IMR-90 (cell line): ENCODE data around the gene FANCL.
"Not testable (repeated sequence)": the region's sequence is repeated elsewhere in the genome, so short reads cannot be mapped to it uniquely, and the experiment has no call there.

Experiments used
- CEBPB ChIP-seq: IDR thresholded peaks from 2 replicates; pipeline ENCODE4 v1.6.1; 2012; ENCODE audit warnings: low read depth, low read length, improper control_type of control experiment
- MAFK ChIP-seq: IDR thresholded peaks from 2 replicates; pipeline ENCODE4 v1.6.1; 2012; ENCODE audit warnings: low read depth, low read length, improper control_type of control experiment
- MAZ ChIP-seq: IDR thresholded peaks from 2 replicates; pipeline ENCODE4 v1.6.1; 2012; ENCODE audit warnings: low read depth, mild to moderate bottlenecking, low read length, improper control_type of control experiment, moderate library complexity, borderline replicate concordance
- NFE2L2 ChIP-seq: fragments of 150-350 bp; IDR thresholded peaks from 2 replicates; pipeline ENCODE4 v1.6.1; 2016; ENCODE audit warnings: low read depth, mild to moderate bottlenecking, low read length
- POLR2A ChIP-seq: IDR thresholded peaks from 2 replicates; pipeline ENCODE4 v1.6.1; 2012; ENCODE audit warnings: mild to moderate bottlenecking, low read depth, low read length
- RAD21 ChIP-seq: IDR thresholded peaks from 2 replicates; pipeline ENCODE4 v1.6.1; 2012; ENCODE audit warnings: low read length, improper control_type of control experiment
- RCOR1 ChIP-seq: IDR thresholded peaks from 2 replicates; pipeline ENCODE4 v1.6.1; 2012; ENCODE audit warnings: mild to moderate bottlenecking, low read length, improper control_type of control experiment; ENCODE audit not compliant: insufficient replicate concordance
- RFX5 ChIP-seq: IDR thresholded peaks from 2 replicates; pipeline ENCODE4 v1.8.0; 2012; ENCODE audit warnings: low read depth, mild to moderate bottlenecking, low read length, moderate library complexity
- SMC3 ChIP-seq: fragments of 150-350 bp; IDR thresholded peaks from 2 replicates; pipeline ENCODE4 v1.6.1; 2016; ENCODE audit warnings: low read depth, mild to moderate bottlenecking, antibody characterized with exemption, low read length, moderate library complexity
- TF ChIP-seq, protein P1 (sequence below): conservative IDR thresholded peaks from 2 replicates; pipeline ENCODE4 v1.5.1; 2012; ENCODE audit warnings: mild to moderate bottlenecking, low read depth, low read length, improper control_type of control experiment
- TF ChIP-seq, protein P2 (sequence below): fragments of 150-350 bp; IDR thresholded peaks from 2 replicates; pipeline ENCODE4 v1.6.1; 2017; ENCODE audit warnings: mild to moderate bottlenecking, antibody characterized with exemption, low read length, low read depth

DNA sequence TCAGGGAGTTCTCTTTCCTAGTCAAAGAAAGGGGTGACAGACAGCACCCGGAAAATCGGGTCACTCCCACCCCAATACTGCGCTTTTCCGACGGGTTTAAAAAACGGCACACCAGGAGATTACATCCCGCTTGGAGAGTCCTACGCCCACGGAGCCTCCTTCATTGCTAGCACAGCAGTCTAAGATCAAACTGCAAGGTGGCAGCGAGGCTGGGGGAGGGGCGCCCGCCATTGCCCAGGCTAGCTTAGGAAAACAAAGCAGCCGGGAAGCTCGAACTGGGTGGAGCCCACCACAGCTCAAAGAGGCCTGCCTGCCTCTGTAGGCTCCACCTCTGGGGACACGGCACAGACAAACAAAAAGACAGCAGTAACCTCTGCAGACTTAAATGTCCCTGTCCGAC, 69.3 kb downstream of the FANCL start:
- TF ChIP-seq, protein P1, sequence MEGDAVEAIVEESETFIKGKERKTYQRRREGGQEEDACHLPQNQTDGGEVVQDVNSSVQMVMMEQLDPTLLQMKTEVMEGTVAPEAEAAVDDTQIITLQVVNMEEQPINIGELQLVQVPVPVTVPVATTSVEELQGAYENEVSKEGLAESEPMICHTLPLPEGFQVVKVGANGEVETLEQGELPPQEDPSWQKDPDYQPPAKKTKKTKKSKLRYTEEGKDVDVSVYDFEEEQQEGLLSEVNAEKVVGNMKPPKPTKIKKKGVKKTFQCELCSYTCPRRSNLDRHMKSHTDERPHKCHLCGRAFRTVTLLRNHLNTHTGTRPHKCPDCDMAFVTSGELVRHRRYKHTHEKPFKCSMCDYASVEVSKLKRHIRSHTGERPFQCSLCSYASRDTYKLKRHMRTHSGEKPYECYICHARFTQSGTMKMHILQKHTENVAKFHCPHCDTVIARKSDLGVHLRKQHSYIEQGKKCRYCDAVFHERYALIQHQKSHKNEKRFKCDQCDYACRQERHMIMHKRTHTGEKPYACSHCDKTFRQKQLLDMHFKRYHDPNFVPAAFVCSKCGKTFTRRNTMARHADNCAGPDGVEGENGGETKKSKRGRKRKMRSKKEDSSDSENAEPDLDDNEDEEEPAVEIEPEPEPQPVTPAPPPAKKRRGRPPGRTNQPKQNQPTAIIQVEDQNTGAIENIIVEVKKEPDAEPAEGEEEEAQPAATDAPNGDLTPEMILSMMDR, result not testable (repeated sequence)
- TF ChIP-seq POLR2A, RCOR1, MAZ, CEBPB, SMC3, RFX5, NFE2L2, RAD21, MAFK: not testable (repeated sequence)
- TF ChIP-seq, protein P2, sequence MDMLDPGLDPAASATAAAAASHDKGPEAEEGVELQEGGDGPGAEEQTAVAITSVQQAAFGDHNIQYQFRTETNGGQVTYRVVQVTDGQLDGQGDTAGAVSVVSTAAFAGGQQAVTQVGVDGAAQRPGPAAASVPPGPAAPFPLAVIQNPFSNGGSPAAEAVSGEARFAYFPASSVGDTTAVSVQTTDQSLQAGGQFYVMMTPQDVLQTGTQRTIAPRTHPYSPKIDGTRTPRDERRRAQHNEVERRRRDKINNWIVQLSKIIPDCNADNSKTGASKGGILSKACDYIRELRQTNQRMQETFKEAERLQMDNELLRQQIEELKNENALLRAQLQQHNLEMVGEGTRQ, result not testable (repeated sequence)
